HEK293 (cell line): ENCODE data around the gene C11orf54.

Experiments
- GLIS1 ChIP-seq: fragments of 450-650 bp; formaldehyde crosslinking; IDR thresholded peaks from 2 replicates; pipeline ENCODE4 v1.5.1; 2016; ENCODE audit warnings: missing biosample characterization, missing genetic modification characterization
- KLF10 ChIP-seq: fragments of 450-650 bp; IDR thresholded peaks from 2 replicates; pipeline ENCODE4 v1.5.1; 2018; ENCODE audit warnings: missing biosample characterization, mild to moderate bottlenecking, missing genetic modification characterization
- ZNF175 ChIP-seq: fragments of 450-650 bp; formaldehyde crosslinking; IDR thresholded peaks from 2 replicates; pipeline ENCODE4 v1.5.1; 2016; ENCODE audit warnings: missing biosample characterization, missing genetic modification characterization
- ZNF302 ChIP-seq: fragments of 450-650 bp; formaldehyde crosslinking; IDR thresholded peaks from 2 replicates; pipeline ENCODE4 v1.5.1; 2016; ENCODE audit warnings: missing biosample characterization, missing genetic modification characterization, low read depth
- ZNF433 ChIP-seq: fragments of 450-650 bp; formaldehyde crosslinking; IDR thresholded peaks from 2 replicates; pipeline ENCODE4 v1.5.1; 2016; ENCODE audit warnings: missing biosample characterization, missing genetic modification characterization, low read depth
- ZNF670 ChIP-seq: fragments of 450-650 bp; formaldehyde crosslinking; IDR thresholded peaks from 2 replicates; pipeline ENCODE4 v1.5.1; 2016; ENCODE audit warnings: missing biosample characterization, missing genetic modification characterization, low read depth
- TF ChIP-seq, protein P1 (sequence below): fragments of 450-650 bp; formaldehyde crosslinking; IDR thresholded peaks from 2 replicates; pipeline ENCODE4 v1.5.1; 2016; ENCODE audit warnings: missing biosample characterization, missing genetic modification characterization, borderline replicate concordance
- TF ChIP-seq, protein P2 (sequence below): fragments of 450-650 bp; formaldehyde crosslinking; IDR thresholded peaks from 2 replicates; pipeline ENCODE4 v1.5.1; 2016; ENCODE audit warnings: missing biosample characterization, missing genetic modification characterization
- TF ChIP-seq, protein P3 (sequence below): fragments of 450-650 bp; formaldehyde crosslinking; IDR thresholded peaks from 2 replicates; pipeline ENCODE4 v1.5.1; 2016; ENCODE audit warnings: missing biosample characterization, missing genetic modification characterization
- TF ChIP-seq, protein P4 (sequence below): fragments of 450-650 bp; formaldehyde crosslinking; IDR thresholded peaks from 2 replicates; pipeline ENCODE4 v1.5.1; 2016; ENCODE audit warnings: missing biosample characterization, missing genetic modification characterization
- TF ChIP-seq, protein P5 (sequence below): IDR thresholded peaks from 2 replicates; pipeline ENCODE4 v1.6.1; 2011; ENCODE audit warnings: mild to moderate bottlenecking, low read depth, low read length, borderline replicate concordance
- TF ChIP-seq, protein P6 (sequence below): fragments of 450-650 bp; formaldehyde crosslinking; conservative IDR thresholded peaks from 2 replicates; pipeline ENCODE4 v1.5.1; 2016; ENCODE audit warnings: low read depth, missing biosample characterization, missing genetic modification characterization

DNA sequence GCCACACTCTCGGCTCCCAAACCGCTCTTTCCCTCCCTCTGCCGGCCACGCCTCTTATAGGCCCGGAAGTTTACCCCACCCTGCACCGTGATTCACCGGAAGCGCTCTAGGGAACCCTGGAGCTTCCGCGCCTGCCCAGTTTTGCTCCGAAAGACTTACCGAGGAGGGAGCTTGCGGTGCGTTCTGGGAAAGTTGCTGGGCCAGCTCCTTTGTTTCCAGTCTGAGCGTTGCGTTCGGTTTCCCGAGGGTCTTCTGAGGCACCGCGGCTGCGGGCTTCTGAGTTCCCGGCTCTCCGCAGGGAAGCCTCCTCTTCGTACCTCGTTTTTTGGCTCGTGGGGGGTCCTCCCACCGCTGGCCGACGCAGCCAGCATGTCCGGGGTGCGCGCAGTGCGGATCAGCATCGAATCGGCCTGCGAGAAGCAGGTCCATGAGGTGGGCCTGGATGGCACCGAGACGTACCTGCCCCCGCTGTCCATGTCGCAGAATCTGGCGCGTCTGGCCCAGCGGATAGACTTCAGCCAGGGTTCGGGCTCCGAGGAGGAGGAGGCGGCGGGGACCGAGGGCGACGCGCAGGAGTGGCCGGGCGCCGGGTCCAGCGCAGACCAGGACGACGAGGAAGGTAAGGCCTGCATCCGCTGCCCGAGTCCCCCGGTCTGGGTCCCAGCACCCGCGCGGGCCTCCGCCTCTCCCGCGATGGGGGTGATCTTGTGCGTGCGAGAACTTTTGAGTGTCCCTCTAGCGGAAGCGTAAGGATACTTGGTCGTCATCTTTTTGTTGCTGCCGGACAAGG lies 42.9 kb downstream of the C11orf54 start, which contains the start of gene MED17:
- TF ChIP-seq ZNF670 (tag by site-specific recombination) (no peak), GLIS1 (tag by site-specific recombination) (0 out of 2 replicates have a peak, but pooled peaks have one; percentile 24), ZNF302 (tag by site-specific recombination) (no peak), ZNF433 (no peak), ZNF175 (no peak), KLF10 (tag by site-specific recombination) (no peak)
- TF ChIP-seq, protein P1, sequence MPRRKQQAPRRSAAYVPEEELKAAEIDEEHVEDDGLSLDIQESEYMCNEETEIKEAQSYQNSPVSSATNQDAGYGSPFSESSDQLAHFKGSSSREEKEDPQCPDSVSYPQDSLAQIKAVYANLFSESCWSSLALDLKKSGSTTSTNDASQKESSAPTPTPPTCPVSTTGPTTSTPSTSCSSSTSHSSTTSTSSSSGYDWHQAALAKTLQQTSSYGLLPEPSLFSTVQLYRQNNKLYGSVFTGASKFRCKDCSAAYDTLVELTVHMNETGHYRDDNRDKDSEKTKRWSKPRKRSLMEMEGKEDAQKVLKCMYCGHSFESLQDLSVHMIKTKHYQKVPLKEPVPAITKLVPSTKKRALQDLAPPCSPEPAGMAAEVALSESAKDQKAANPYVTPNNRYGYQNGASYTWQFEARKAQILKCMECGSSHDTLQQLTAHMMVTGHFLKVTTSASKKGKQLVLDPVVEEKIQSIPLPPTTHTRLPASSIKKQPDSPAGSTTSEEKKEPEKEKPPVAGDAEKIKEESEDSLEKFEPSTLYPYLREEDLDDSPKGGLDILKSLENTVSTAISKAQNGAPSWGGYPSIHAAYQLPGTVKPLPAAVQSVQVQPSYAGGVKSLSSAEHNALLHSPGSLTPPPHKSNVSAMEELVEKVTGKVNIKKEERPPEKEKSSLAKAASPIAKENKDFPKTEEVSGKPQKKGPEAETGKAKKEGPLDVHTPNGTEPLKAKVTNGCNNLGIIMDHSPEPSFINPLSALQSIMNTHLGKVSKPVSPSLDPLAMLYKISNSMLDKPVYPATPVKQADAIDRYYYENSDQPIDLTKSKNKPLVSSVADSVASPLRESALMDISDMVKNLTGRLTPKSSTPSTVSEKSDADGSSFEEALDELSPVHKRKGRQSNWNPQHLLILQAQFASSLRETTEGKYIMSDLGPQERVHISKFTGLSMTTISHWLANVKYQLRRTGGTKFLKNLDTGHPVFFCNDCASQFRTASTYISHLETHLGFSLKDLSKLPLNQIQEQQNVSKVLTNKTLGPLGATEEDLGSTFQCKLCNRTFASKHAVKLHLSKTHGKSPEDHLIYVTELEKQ = no peak
- TF ChIP-seq, protein P2, sequence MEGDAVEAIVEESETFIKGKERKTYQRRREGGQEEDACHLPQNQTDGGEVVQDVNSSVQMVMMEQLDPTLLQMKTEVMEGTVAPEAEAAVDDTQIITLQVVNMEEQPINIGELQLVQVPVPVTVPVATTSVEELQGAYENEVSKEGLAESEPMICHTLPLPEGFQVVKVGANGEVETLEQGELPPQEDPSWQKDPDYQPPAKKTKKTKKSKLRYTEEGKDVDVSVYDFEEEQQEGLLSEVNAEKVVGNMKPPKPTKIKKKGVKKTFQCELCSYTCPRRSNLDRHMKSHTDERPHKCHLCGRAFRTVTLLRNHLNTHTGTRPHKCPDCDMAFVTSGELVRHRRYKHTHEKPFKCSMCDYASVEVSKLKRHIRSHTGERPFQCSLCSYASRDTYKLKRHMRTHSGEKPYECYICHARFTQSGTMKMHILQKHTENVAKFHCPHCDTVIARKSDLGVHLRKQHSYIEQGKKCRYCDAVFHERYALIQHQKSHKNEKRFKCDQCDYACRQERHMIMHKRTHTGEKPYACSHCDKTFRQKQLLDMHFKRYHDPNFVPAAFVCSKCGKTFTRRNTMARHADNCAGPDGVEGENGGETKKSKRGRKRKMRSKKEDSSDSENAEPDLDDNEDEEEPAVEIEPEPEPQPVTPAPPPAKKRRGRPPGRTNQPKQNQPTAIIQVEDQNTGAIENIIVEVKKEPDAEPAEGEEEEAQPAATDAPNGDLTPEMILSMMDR = peak; percentile 54; the same call in 1 of the 2 replicates
- TF ChIP-seq, protein P3, sequence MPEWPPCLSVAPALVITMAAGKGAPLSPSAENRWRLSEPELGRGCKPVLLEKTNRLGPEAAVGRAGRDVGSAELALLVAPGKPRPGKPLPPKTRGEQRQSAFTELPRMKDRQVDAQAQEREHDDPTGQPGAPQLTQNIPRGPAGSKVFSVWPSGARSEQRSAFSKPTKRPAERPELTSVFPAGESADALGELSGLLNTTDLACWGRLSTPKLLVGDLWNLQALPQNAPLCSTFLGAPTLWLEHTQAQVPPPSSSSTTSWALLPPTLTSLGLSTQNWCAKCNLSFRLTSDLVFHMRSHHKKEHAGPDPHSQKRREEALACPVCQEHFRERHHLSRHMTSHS (tag by site-specific recombination) = no peak
- TF ChIP-seq, protein P4, sequence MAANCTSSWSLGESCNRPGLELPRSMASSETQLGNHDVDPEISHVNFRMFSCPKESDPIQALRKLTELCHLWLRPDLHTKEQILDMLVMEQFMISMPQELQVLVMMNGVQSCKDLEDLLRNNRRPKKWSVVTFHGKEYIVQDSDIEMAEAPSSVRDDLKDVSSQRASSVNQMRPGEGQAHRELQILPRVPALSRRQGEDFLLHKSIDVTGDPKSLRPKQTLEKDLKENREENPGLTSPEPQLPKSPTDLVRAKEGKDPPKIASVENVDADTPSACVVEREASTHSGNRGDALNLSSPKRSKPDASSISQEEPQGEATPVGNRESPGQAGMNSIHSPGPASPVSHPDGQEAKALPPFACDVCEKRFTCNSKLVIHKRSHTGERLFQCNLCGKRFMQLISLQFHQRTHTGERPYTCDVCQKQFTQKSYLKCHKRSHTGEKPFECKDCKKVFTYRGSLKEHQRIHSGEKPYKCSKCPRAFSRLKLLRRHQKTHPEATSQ = peak; percentile 69; the same call in 1 of the 2 replicates
- TF ChIP-seq, protein P5, sequence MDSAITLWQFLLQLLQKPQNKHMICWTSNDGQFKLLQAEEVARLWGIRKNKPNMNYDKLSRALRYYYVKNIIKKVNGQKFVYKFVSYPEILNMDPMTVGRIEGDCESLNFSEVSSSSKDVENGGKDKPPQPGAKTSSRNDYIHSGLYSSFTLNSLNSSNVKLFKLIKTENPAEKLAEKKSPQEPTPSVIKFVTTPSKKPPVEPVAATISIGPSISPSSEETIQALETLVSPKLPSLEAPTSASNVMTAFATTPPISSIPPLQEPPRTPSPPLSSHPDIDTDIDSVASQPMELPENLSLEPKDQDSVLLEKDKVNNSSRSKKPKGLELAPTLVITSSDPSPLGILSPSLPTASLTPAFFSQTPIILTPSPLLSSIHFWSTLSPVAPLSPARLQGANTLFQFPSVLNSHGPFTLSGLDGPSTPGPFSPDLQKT = no peak
- TF ChIP-seq, protein P6, sequence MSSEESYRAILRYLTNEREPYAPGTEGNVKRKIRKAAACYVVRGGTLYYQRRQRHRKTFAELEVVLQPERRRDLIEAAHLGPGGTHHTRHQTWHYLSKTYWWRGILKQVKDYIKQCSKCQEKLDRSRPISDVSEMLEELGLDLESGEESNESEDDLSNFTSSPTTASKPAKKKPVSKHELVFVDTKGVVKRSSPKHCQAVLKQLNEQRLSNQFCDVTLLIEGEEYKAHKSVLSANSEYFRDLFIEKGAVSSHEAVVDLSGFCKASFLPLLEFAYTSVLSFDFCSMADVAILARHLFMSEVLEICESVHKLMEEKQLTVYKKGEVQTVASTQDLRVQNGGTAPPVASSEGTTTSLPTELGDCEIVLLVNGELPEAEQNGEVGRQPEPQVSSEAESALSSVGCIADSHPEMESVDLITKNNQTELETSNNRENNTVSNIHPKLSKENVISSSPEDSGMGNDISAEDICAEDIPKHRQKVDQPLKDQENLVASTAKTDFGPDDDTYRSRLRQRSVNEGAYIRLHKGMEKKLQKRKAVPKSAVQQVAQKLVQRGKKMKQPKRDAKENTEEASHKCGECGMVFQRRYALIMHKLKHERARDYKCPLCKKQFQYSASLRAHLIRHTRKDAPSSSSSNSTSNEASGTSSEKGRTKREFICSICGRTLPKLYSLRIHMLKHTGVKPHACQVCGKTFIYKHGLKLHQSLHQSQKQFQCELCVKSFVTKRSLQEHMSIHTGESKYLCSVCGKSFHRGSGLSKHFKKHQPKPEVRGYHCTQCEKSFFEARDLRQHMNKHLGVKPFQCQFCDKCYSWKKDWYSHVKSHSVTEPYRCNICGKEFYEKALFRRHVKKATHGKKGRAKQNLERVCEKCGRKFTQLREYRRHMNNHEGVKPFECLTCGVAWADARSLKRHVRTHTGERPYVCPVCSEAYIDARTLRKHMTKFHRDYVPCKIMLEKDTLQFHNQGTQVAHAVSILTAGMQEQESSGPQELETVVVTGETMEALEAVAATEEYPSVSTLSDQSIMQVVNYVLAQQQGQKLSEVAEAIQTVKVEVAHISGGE (tag by site-specific recombination) = peak; percentile 82
